ENCODE data around the gene HOXC13.

HOXC13 gene

GRCh38 chr12:53942467-53942997 lies 3.9 kb downstream of the HOXC13 start:
- Histone ChIP-seq H2BK5ac (ENCODE audit: low read depth, low read length, poor library complexity) (no peak overlapping the region), H3K27ac (ENCODE audit: low read depth, low read length) (no peak overlapping the region), H3K79me1 (ENCODE audit: low read length) (peaks cover 21% of the 10 kb centered on the region), H3K9ac (ENCODE audit: low read length) (no peak overlapping the region), H2AK5ac (ENCODE audit: low read length) (no peak overlapping the region), H3K4ac (ENCODE audit: low read depth, low read length) (peak overlapping the region; percentile 42), H4K8ac (ENCODE audit: low read depth, low read length) (no peak overlapping the region), H2AFZ (ENCODE audit: insufficient read depth, low read length, poor library complexity) (no peak overlapping the region), H3K4me3 (ENCODE audit: low read depth, low read length) (no peak overlapping the region), H3K18ac (ENCODE audit: low read length) (no peak overlapping the region), H3K23ac (ENCODE audit: low read length) (no peak overlapping the region), H2BK12ac (ENCODE audit: low read length) (peak overlapping the region; percentile 78), H4K91ac (ENCODE audit: low read depth, low read length) (peak overlapping the region; percentile 50), H3K27me3 (ENCODE audit: insufficient read depth, low read length) (peaks cover 38% of the 10 kb centered on the region), H4K12ac (ENCODE audit: low read depth, low read length) (no peak overlapping the region), H3K4me2 (ENCODE audit: low read length) (no peak overlapping the region), H3K14ac (ENCODE audit: low read length) (no peak overlapping the region), H3K79me2 (ENCODE audit: control insufficient read depth, insufficient read depth, low read length, poor library complexity) (peaks cover 14% of the 10 kb centered on the region), H3K9me3 (ENCODE audit: insufficient read depth, low read depth, low read length) (peaks cover 7% of the 10 kb centered on the region), H2BK120ac (ENCODE audit: insufficient read depth, low read length, poor library complexity) (peak overlapping the region; percentile 31), H3K36me3 (ENCODE audit: control insufficient read depth in 1 of 2, insufficient read depth in 2 of 2, low read length in 2 of 2) (peaks cover 12 to 16% of the 10 kb centered on the region in 2 experiments), H3K4me1 (ENCODE audit: control insufficient read depth in 1 of 2, insufficient read depth in 2 of 2, low read length in 2 of 2) (peaks cover 8 to 17% of the 10 kb centered on the region in 2 experiments)
- no peak for DNase-seq
- WGBS (ENCODE audit: extremely low coverage, insufficient coverage, insufficient read length) = no CpG with 5 or more reads among the region's 2 CpGs

- peaks cover 10% of the 10 kb centered on the region for H3K79me2 ChIP-seq (ENCODE audit: control insufficient read depth, insufficient read depth, low read length, poor library complexity)
- H3K4me1 ChIP-seq (ENCODE audit: control insufficient read depth in 1 of 2, insufficient read depth in 2 of 2, low read length in 2 of 2) = peaks cover 7 to 17% of the 10 kb centered on the region in 2 experiments
- H2AFZ ChIP-seq (ENCODE audit: insufficient read depth, low read length, poor library complexity) = no peak overlapping the region
- H3K27ac ChIP-seq (ENCODE audit: low read depth, low read length) = no peak overlapping the region
- H3K4me3 ChIP-seq (ENCODE audit: low read depth, low read length) = no peak overlapping the region
- H3K36me3 ChIP-seq (ENCODE audit: control insufficient read depth in 1 of 2, insufficient read depth in 2 of 2, low read length in 2 of 2) = peaks cover 12 to 16% of the 10 kb centered on the region in 2 experiments
- no peak overlapping the region for H3K14ac ChIP-seq (ENCODE audit: low read length)
- no peak overlapping the region for H4K12ac ChIP-seq (ENCODE audit: low read depth, low read length)
- no peak overlapping the region for H2BK12ac ChIP-seq (ENCODE audit: low read length)
- no peak for DNase-seq
- H4K91ac ChIP-seq (ENCODE audit: low read depth, low read length) = no peak overlapping the region
- H2BK120ac ChIP-seq (ENCODE audit: insufficient read depth, low read length, poor library complexity) = no peak overlapping the region
- peaks cover 28% of the 10 kb centered on the region for H3K27me3 ChIP-seq (ENCODE audit: insufficient read depth, low read length)
- H3K9ac ChIP-seq (ENCODE audit: low read length) = no peak overlapping the region
- peaks cover 7% of the 10 kb centered on the region for H3K9me3 ChIP-seq (ENCODE audit: insufficient read depth, low read depth, low read length)
- no peak overlapping the region for H3K4me2 ChIP-seq (ENCODE audit: low read length)
- no CpG with 5 or more reads among the region's 4 CpGs for WGBS (ENCODE audit: extremely low coverage, insufficient coverage, insufficient read length)
- peaks cover 15% of the 10 kb centered on the region for H3K79me1 ChIP-seq (ENCODE audit: low read length)
- no peak overlapping the region for H3K18ac ChIP-seq (ENCODE audit: low read length)
- H2BK5ac ChIP-seq (ENCODE audit: low read depth, low read length, poor library complexity) = no peak overlapping the region
- H2AK5ac ChIP-seq (ENCODE audit: low read length) = no peak overlapping the region
- H3K23ac ChIP-seq (ENCODE audit: low read length) = no peak overlapping the region
- no peak overlapping the region for H3K4ac ChIP-seq (ENCODE audit: low read depth, low read length)
- H4K8ac ChIP-seq (ENCODE audit: low read depth, low read length) = no peak overlapping the region
Observed at GRCh38 chr12:53944209-53944608, 5.6 kb downstream of the HOXC13 start.

GRCh38 chr12:53944907-53945847 lies 6.5 kb downstream of the HOXC13 start:
- H4K12ac ChIP-seq (ENCODE audit: low read depth, low read length) = no peak overlapping the region
- no peak overlapping the region for H3K4me2 ChIP-seq (ENCODE audit: low read length)
- H3K14ac ChIP-seq (ENCODE audit: low read length) = no peak overlapping the region
- no peak overlapping the region for H3K4ac ChIP-seq (ENCODE audit: low read depth, low read length)
- no peak for DNase-seq
- H3K9ac ChIP-seq (ENCODE audit: low read length) = no peak overlapping the region
- no peak overlapping the region for H3K4me3 ChIP-seq (ENCODE audit: low read depth, low read length)
- H4K91ac ChIP-seq (ENCODE audit: low read depth, low read length) = no peak overlapping the region
- no peak overlapping the region for H2AK5ac ChIP-seq (ENCODE audit: low read length)
- no peak overlapping the region for H3K23ac ChIP-seq (ENCODE audit: low read length)
- H3K27me3 ChIP-seq (ENCODE audit: insufficient read depth, low read length) = peaks cover 34% of the 10 kb centered on the region
- WGBS (ENCODE audit: extremely low coverage, insufficient coverage, insufficient read length) = no CpG with 5 or more reads among the region's 51 CpGs
- no peak overlapping the region for H2BK120ac ChIP-seq (ENCODE audit: insufficient read depth, low read length, poor library complexity)
- no peak overlapping the region for H2BK5ac ChIP-seq (ENCODE audit: low read depth, low read length, poor library complexity)
- H3K4me1 ChIP-seq (ENCODE audit: control insufficient read depth in 1 of 2, insufficient read depth in 2 of 2, low read length in 2 of 2) = peaks cover 11 to 22% of the 10 kb centered on the region in 2 experiments
- H3K79me1 ChIP-seq (ENCODE audit: low read length) = peaks cover 7% of the 10 kb centered on the region
- no peak overlapping the region for H3K18ac ChIP-seq (ENCODE audit: low read length)
- H3K36me3 ChIP-seq (ENCODE audit: control insufficient read depth in 1 of 2, insufficient read depth in 2 of 2, low read length in 2 of 2) = peaks cover 12 to 16% of the 10 kb centered on the region in 2 experiments
- no peak overlapping the region for H4K8ac ChIP-seq (ENCODE audit: low read depth, low read length)
- H3K79me2 ChIP-seq (ENCODE audit: control insufficient read depth, insufficient read depth, low read length, poor library complexity) = peaks cover 7% of the 10 kb centered on the region
- no peak overlapping the region for H2AFZ ChIP-seq (ENCODE audit: insufficient read depth, low read length, poor library complexity)
- no peak overlapping the region for H2BK12ac ChIP-seq (ENCODE audit: low read length)
- H3K9me3 ChIP-seq (ENCODE audit: insufficient read depth, low read depth, low read length) = peaks cover 13% of the 10 kb centered on the region
- H3K27ac ChIP-seq (ENCODE audit: low read depth, low read length) = no peak overlapping the region

- Histone ChIP-seq H3K14ac (ENCODE audit: low read length) (no peak overlapping the region), H3K4ac (ENCODE audit: low read depth, low read length) (no peak overlapping the region), H4K91ac (ENCODE audit: low read depth, low read length) (no peak overlapping the region), H2BK5ac (ENCODE audit: low read depth, low read length, poor library complexity) (no peak overlapping the region), H3K9ac (ENCODE audit: low read length) (no peak overlapping the region), H3K4me1 (ENCODE audit: control insufficient read depth in 1 of 2, insufficient read depth in 2 of 2, low read length in 2 of 2) (peaks cover 9 to 15% of the 10 kb centered on the region in 2 experiments), H3K27me3 (ENCODE audit: insufficient read depth, low read length) (peaks cover 59% of the 10 kb centered on the region), H2AK5ac (ENCODE audit: low read length) (no peak overlapping the region), H3K4me2 (ENCODE audit: low read length) (no peak overlapping the region), H2BK12ac (ENCODE audit: low read length) (no peak overlapping the region), H3K23ac (ENCODE audit: low read length) (no peak overlapping the region), H3K27ac (ENCODE audit: low read depth, low read length) (no peak overlapping the region), H3K79me2 (ENCODE audit: control insufficient read depth, insufficient read depth, low read length, poor library complexity) (no peaks in the 10 kb centered on the region), H2BK120ac (ENCODE audit: insufficient read depth, low read length, poor library complexity) (no peak overlapping the region), H2AFZ (ENCODE audit: insufficient read depth, low read length, poor library complexity) (no peak overlapping the region), H4K12ac (ENCODE audit: low read depth, low read length) (no peak overlapping the region), H3K36me3 (ENCODE audit: control insufficient read depth in 1 of 2, insufficient read depth in 2 of 2, low read length in 2 of 2) (peaks cover 12 to 16% of the 10 kb centered on the region in 2 experiments), H3K4me3 (ENCODE audit: low read depth, low read length) (no peak overlapping the region), H3K18ac (ENCODE audit: low read length) (no peak overlapping the region), H3K9me3 (ENCODE audit: insufficient read depth, low read depth, low read length) (peaks cover 13% of the 10 kb centered on the region), H3K79me1 (ENCODE audit: low read length) (no peaks in the 10 kb centered on the region), H4K8ac (ENCODE audit: low read depth, low read length) (no peak overlapping the region)
- no peak for DNase-seq
Observed at GRCh38 chr12:53947743-53948142, 9.1 kb downstream of the HOXC13 start.
